GM21825 (cell line): ENCODE measurements around the gene DNAJA3.

Source experiments
- ATAC-seq: cut with Tn5 transposase; IDR thresholded peaks from one replicate; pipeline ENCODE4 v1.9.1; 2021; ENCODE audit warnings: mild to moderate bottlenecking, moderate library complexity; ENCODE audit not compliant: unreplicated experiment

DNAJA3 gene

DNA sequence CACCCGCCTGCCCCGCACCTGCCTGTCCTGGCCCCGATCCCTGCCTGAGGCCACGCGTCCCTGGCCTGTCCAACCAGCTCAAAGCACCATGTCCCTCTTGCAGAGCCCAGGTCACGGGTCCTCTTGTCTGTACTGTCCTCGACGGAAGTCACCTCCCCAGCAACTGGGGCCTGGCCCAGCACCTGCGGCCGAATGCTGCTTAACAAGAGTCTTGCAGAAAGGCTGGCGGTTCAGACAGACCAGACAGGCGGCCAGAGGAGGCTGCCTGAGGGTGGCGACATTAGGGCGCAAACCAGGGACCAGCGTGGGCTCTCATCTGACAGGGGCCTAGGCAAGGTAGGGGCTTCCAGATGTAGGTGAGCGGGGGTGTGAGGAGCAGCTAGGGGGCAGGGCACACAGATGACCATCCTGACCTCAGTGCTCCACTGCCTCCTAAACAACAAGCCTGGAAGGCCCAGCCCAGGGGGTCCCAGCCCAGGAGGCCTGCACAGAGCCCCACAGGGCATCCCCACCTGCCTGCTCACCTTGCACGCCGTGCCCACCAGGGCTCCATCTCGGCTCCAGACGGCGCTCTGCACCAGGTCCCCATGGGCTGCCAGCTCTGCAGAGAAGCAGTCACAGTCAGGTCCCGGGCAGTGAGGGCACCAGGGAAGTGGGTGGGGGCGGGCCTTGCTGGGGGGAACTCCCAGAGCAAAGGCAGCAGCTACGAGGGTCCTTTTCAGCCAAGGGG, 20.5 kb upstream of the DNAJA3 start:
- no peak for ATAC-seq

DNA sequence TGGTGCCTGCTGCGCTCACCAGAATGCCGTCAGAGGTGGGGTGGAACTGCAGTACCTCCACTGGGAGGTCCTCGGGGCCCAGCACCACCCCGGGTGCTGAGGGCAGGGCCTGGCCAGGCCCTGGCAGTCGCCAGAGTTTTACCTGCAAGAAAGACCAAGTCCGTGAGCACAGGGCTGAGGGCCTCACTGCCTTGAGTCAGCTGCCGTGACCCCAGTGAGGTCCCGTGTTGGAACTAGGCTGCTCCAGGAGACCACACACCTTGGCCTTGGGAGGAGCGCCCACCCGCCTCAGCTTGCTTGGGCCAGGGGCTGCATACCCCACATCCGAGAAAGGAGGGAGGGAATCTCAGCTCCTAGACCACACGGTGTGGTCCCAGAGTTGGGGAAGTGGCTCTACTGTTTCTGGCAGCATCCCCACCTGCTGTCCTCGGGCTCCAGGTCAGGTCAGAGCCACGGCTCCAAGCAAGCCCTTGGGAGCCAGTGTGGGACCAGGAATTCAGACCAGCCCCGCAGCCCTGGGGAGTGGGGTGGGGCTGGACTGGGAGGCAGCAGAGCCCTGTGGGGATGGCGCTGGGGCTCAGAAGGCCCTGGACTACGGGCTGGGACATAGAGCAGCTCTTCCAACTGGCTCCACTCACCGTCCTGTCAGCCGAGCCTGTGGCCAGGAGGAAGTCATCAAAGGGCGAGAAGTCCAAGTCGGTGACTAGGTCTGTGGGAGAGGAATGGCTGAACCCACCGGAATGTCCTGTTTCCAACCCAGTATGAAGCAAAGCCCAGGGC, 17.9 kb upstream of the DNAJA3 start:
- no peak for ATAC-seq

DNA sequence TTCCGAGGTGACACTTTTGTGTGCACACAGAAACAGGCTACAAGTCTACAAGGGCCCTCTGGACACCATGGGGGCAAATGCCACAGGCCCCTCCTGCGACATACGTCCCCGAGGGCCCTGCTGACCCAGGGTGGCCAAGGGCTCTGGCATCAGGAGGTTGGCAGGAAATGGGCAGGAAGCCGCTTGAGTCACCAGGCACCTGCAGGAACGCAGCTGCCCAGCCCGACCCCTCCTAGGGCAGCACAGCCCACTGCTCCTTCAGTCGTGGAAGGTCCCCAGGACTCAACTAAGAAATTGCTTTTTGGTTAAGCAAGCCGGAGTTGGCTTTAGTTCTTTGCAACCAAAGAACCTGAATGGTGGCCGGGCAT, 17.4 kb upstream of the DNAJA3 start:
- no peak for ATAC-seq

DNA sequence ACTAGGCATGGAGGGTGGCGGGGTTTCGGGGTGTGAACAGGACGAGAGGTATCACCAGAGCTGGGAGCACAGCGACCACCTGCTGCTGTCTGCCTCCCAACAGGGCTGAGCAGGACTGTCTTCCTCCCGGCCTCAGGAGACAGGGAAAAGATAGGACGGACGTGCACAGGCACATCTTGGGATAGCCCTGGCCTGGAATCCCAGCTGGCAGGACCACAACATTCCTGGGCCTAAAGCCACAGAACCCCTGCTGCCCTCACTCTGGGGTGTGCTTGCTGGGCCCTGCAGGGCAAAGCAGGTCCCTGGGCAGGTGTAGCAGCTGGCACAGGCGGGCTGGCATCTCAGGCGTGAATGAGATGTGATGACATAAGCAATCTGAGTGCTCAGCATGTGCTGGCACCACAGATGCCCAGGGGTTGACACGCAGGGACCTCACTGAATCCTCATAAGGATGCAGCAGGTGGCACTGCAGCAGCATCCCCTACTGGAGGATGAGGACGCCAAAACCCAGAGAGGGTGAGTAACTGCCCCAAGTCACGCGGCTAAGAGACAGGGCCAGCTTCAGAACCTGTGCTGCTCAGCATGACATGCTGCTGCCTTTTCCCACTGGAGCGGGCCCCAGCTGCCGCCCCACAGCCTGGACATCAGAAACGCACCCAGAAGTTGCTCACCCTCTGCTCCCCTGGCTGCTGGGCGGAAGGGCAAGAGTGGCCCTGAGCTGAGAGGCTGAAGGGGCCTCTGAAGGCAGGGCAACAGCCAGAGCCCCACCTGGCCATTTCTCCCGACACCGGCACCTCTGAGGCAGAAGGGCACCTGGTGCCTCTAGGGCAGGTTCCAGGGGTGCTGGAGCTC, 16.4 kb upstream of the DNAJA3 start:
- ATAC-seq = no peak

DNA sequence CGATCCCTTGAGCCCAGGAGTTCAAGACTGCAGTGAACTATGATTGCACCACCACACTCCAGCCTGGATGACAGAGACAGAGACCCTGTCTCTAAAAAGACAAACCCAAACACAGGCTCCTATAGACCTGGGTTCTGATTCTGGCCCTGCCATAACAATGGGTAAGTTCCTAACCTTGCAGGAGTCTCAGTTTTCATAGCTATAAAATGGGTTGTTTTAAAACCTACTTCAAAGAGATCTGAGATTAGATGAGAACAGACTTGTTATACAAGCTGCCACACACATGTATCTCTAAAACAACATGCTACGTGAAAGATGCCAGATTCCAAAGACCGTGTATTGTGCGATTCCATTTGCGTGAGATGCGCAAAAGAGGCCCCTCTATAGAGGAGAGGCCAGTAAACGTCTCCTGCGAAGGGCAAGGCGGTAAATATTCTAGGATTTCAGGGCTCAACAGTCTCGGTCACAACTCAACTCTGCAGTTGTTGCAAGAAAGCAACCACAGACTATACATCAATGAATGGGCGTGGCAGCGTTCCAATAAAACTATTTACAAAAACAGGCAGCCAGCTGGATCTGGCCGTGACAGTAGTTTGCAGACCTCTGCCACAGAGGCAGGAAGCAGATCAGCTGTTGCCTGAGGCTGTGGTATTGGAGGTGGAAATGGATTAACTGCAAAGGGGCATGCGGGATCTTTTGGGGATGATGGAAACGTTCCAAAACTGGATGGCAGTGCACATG, 15.2 kb upstream of the DNAJA3 start:
- no peak for ATAC-seq

DNA sequence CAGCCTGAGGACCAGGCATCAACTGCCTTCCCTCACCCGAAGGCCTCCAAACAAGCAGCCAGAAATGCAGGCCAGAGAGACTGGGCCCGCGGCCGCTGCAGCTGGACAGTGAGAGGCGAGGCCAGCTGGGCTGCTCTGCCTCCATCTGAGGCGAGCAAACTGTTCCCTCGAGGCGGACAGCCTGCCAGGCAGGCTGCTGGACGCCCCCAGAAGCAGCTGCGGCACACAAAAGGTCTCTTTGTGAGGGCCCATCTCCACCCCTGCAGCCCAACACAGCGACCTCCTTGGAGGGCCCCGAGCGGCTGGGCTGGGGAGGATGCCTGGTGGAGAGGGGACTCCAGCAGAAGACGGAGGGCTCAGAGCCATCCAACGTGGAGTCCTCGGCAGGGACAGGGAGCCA, 14.0 kb upstream of the DNAJA3 start:
- no peak for ATAC-seq

DNA sequence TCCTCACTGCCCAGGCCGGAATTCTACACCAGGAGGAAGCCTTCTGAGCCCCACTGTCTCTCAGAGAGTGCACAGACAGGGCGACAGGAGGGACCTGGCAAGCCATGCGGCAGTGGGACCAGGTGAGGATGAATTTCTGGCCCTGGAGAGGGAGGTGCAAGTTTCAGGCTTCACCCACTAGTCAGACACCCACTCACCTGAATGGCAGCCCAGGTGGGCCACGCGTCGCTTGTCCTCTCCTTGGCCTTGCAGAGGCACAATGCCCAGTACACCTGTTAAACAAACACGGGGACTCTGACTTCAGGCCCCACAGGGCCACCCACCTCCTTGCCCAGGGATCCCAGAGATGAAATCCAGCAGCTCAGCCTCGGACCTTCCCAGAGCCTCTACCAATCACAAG, 13.5 kb upstream of the DNAJA3 start:
- no peak for ATAC-seq

DNA sequence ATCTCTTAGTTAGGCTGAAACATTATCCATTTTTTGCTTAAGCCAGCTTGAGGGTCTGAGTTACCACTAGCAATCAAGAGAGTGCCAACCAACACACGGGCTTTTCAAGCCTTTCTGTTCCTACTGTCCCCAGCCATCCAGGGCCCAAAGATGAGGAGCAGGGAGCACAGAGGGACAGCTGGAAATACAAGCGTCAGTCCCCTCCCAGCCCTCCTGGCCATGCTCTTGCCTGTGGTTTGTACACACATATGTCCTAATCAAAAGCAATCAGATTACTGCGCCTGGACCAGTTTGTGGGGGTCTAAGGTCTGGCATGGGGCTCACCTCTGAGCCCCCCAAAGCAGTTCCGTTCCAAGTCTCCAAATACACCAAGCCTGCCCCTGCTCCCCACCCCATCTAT, 12.8 kb upstream of the DNAJA3 start:
- ATAC-seq = no peak

DNA sequence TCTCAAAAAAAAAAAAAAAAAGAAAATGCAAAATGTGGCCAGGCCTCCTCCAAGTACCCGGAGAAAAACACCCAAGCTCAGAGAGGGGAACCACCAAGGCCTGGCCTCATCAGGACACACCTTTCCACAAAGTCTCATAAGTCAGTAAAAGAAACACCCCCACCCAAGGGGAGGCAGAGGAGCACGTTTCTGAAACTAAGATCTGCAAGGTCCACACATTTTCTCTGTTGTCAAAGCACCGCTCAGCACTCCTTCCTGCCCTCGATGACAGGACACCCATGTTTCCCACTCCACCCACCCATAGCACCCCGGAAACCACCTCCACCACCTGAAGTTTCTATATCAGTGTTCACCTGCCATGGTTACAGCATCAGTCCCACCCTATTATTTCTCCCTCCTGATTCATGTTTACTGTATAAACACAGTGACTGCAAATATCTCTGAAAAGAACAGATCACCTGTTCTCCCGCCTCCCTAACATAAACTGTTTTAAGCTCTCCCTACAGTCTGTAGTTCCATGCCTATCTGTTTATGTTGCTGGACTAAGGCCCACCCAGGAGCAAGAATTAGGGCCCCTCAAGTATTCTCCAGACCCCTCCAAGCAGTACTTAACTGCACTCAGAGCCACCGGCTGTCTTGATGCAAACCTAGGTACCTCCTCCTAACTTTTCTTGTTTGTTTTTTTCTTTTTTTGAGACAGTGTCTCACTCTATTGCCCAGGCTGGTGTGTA, 11.3 kb upstream of the DNAJA3 start:
- ATAC-seq = peak; percentile 60

DNA sequence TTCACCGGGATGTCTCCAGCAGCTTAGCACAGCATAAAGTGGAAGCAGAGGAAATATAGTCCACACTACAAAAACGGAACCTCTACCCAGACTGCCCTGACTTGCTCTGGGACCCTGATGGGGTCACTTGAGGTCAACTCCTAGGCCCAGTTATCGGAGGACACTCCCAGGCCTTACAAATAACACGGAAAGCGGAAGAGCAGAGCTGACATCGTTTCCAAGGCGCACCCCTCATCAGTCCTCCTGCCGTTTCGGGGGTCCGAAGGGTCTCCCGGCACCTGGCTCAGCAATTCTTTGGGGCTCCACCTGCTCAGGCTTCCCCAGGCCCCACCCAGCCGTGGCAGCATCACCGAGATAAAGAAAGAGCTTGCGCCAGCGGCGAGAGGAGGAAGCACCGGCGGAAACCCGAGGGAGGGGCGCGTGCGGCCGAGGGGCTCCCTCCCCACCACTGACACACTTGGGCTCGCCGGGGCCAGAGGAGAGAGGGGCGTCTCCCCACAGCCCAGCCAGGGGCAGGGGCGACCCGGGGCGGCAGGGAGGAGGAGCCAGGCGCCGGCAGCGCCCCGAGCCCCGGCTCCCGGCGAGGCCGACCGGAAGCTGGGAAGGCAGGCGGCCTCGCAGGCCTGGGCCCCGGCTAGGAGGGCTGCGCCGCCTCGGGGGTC, 10.0 kb upstream of the DNAJA3 start:
- peak; percentile 8 for ATAC-seq

DNA sequence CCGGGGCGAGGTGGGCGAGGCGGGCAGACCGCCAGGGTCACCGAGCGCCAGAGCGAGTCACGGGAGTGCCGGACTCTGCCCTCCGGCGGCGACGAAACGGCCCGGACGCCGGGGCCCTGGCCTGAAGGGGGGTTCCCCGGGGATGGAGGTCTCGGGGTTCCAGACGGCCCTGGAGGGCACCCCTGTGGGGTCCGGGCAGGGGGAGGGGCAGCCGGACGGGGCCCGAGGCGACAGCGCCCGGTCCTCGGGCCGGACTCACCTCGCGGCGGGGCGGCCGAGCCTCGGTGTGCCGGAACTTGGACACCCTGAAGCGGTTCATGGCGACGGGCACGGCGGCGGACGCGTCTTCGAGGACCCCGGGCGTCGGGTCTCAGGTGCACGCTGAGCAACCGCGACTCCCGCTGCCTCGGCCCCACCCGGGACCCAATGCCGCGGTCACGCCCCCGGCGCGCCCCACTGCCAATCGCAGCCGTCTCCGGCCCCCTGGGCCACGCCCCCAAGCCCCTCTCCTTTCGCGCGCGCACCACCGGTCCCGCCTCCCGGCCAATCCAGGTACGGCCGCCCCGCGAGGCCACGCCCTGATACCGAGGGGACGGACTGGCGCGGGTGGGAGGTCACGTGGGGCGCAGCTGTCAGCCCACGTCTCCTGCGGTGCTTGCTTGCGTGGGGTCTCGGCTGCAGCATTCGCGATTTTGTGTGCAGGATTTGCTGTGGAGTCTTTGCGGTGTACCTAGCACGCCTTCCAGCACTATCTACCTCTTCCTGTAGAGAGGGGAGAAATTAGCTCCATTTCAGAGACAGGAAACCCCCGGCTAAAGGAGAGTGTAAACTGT, 9.3 kb upstream of the DNAJA3 start, which contains the start of gene CORO7:
Gene CORO7 (minus strand): TSS at position 397 of the 833 bp plus-strand sequence. CDS start 78 bp downstream, at position 319.
- peak; percentile 63 for ATAC-seq

DNA sequence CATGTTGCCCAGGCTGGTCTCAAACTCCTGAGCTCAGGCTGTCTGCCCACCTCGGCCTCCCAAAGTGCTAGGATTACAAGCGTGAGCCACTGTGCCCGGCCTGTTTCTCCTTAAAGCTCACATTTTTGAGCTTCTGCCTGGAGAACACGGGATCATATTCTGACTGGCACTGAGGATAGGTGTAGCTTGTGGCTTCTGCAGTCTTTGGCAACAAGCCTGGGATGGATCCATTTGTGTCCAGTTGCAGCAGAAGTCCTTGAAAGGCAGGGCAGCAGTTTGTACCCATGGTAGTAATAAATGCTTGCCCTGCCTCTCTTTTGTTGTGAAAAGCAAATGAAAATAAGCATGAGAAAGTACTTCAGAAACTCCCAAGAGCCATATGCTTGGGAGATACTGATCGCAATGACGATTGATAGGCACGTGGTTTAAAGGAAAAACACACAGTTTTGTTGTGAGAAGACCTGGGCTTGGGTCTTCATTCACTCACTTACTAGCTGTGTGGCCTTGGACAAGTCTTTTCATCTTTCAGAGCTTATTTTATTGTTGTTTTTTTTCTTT, 6.2 kb upstream of the DNAJA3 start:
- no peak for ATAC-seq

DNA sequence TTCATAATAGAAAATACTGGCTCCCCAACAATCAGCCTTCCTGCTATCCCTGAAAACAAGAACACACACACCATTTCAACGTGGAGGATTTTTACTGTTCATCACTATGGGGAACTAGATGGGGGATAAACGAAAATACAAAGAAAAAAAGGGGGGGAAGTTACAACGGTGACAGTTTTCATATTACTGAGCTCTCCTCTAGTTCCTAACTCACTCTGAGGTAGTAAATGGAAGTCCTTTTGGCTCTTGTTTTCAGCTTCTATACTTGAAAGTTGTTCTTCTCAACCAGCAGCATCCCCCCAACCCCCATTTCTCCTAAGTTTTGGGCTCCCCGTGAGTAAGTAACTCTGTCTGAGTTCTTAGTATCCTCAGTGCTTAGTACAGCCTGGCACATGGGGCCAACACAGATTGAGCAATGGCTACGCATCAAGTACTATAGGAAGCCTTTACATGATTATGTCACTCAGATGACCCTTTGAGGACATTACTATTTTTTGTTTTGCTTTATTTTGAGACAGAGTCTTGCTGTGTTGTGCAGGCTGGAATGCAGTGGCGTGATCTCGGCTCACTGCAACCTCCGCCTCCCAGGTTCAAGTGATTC, 5.1 kb upstream of the DNAJA3 start:
- no peak for ATAC-seq

DNA sequence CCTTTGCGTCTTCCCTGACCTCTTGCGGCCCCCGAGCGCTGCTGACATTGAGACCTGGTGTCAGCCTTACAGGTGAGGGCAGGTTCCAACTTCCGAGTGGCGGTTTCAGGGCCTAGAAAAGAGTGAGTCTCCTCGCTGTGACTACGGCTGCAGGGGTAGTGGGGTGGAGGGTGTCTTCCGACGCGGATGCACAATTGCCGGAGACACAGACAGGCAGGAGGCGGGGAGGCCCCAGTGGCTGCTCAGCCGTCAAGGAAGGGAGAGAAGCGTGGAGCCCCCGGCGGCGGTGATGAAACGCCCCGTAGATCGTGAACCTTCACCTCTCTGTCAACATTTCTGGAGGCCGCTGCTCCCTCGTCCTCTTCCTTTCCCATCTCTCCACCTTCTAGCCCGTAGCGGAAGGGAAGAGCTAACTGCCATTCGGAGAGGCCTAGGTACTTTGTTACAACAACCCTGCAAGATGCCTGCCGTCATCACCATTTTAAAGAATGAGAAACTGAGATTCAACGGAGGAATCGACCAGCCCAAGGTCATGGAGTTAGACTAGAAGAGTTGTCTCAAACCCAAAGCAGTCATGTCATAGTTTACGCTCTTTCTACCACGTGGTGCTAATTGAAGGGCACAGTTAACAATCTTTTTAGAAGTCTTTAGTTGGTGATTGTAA, 485 bp downstream of the DNAJA3 start:
- peak; percentile 19 for ATAC-seq

DNA sequence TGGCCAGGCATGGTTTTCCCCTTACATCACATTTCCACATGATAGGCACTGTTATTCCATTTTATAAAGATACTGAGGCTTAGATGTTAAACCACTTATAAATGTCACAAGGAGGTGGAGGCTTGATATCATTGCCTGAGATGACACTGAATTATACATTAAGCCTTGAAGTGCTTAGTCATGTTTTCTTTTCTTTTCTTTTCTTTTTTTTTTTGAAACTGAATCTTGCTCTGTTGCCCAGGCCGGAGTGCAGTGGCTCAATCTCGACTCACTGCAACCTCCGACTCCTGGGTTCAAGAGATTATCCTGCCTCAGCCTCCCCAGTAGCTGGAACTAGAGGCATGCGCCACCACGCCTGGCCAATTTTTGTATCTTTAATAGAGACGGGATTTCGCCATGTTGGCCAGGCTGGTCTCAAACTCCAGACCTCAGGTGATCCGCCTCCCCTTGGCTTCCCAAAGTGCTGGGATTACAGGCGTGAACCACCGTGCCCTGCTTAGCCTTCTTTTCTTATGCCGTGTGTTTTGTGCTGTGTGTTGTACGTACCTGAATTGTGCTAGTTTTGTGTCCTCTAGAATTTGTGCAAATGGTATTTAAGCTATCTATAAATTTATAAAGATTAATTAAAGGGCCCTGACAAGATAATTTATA, 1.2 kb downstream of the DNAJA3 start:
- ATAC-seq = no peak

DNA sequence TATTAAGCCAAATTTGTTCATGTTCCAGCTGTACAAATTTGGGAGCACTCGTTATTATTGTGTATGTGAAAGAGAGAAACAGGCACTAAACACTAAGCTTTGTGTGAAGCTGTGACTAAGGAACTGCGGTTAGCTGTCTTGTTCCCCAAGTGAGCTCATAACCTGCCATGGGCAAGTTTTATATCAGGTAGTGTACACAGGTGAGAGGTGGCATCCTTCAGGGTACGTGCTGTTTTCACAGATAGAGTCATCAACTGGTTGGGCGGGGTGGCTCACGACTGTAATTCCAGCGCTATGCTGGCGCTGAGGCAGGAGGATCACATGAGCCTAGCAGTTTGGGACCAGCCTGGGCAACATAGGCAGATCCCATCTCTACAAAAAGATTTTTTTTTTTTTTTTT, 2.8 kb downstream of the DNAJA3 start:
- ATAC-seq = no peak

DNA sequence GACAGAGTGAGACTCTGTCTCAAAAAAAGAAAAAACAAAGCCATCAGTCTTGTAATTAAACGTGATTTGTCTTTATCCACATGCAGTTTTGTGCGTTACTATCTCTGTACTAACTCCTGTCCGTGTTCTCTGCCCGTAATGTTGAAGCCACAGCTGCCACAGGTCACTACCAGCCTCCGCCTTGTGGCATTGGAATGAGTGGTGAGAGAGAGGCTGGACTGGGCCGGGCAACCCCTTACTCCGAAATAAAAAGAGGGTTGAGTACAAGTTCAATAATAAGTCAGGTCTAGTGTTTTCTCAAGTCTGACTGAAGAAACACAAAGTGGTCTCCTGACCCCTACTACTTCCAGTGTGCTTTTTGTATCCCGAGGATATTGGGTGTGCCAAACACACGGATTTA, 5.4 kb downstream of the DNAJA3 start:
- no peak for ATAC-seq
